ENCODE measurements around the gene SLC26A1.
A peak's percentile ranks its signal among the peaks of the same experiment; 100 is the strongest.

The SLC26A1 gene

GRCh38 chr4:997375-998071 lies 4.3 kb upstream of the SLC26A1 start:
- no peak for DNase-seq

- no peak for DNase-seq
Measured at GRCh38 chr4:996997-997374, 3.8 kb upstream of the SLC26A1 start.

- no peak for DNase-seq
Measured at GRCh38 chr4:996030-996996, 3.1 kb upstream of the SLC26A1 start.

GRCh38 chr4:995311-996026 lies 2.3 kb upstream of the SLC26A1 start:
- no peak for DNase-seq

- no peak for DNase-seq
Measured at GRCh38 chr4:992297-993110, 700 bp downstream of the SLC26A1 start.

GRCh38 chr4:991451-992296 lies 1.5 kb downstream of the SLC26A1 start:
- no peak for DNase-seq

- DNase-seq = no peak
Measured at GRCh38 chr4:990746-991367, 2.3 kb downstream of the SLC26A1 start.

- DNase-seq = no peak
Measured at GRCh38 chr4:989722-990471, 3.3 kb downstream of the SLC26A1 start.

- no peak for DNase-seq
Measured at GRCh38 chr4:988726-989721, 4.2 kb downstream of the SLC26A1 start.

- no peak for DNase-seq
Measured at GRCh38 chr4:987624-988513, 5.3 kb downstream of the SLC26A1 start.

- peak; percentile 87 for DNase-seq
Measured at GRCh38 chr4:986879-987623, 6.2 kb downstream of the SLC26A1 start, which contains the start of gene IDUA. Gene IDUA (plus strand): TSS chr4:987044. CDS start chr4:987085, 41 bp downstream.

- no peak for DNase-seq
Measured at GRCh38 chr4:986428-986878, 6.8 kb downstream of the SLC26A1 start.

GRCh38 chr4:985123-985830 lies 7.9 kb downstream of the SLC26A1 start:
- no peak for DNase-seq

- DNase-seq = no peak
Measured at GRCh38 chr4:984336-985054, 8.7 kb downstream of the SLC26A1 start.

- DNase-seq = no peak
Measured at GRCh38 chr4:982814-983213, 10.4 kb downstream of the SLC26A1 start.

GRCh38 chr4:982291-982690 lies 10.9 kb downstream of the SLC26A1 start:
- no peak for DNase-seq

Data from right hindlimb (tissue), 1 donor.